Stimulated activated CD4-positive, alpha-beta T cell treated with anti-CD3 and anti-CD28 coated beads, Interleukin-15, amount 100 ng/mL, for 48 hours (primary cell): Measurements from ENCODE around the gene ITGAX.
A peak's percentile ranks its signal among the peaks of the same experiment; 100 is the strongest.
"Not testable (repeated sequence)": the region's sequence is repeated elsewhere in the genome, so short reads cannot be mapped to it uniquely, and the experiment has no call there.

Experiments used
- DNase-seq, 2 donors: peaks; one replicate each; pipeline ENCODE4 v3.0.0-alpha.2; 2020; ENCODE audit warnings: low read depth in 2 of 2

The ITGAX gene

DNA sequence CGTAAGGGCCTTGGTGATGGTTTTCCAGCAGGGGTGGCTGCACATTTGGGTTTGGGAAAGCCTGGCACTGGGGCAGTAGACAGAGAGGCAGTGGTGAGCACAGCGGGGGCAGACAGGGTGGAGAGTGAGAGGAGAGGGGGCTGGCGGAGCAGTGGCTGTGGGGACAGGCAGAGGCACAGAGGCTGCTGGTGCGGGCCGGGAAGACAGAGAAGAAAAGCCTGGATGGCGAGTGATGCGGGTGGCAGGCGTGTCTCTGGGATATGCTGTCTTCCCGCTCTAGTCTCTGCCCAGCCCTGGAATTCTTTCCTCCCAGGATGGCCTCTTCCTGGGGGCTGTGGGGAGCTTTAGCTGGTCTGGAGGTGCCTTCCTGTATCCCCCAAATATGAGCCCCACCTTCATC lies 55.1 kb downstream of the ITGAX start:
- no peak for DNase-seq

- no peak for DNase-seq
These were observed 56.3 kb downstream of the ITGAX start for GRCh38 chr16:31411024-31411844.

DNA sequence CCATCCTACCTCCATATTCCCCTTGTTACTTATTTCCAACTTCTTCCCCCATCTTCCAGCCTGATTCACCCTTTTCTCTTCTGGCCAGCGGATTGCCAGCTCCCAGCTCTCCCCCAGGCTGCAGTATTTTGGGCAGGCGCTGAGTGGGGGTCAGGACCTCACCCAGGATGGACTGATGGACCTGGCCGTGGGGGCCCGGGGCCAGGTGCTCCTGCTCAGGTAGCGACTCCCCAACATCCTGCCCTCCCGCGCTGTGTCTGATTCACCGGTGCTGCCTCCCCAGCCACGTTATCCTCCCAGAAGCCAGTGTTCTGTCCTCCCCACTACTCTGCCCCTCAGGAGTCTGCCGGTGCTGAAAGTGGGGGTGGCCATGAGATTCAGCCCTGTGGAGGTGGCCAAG lies 57.8 kb downstream of the ITGAX start:
- no peak for DNase-seq

- DNase-seq, result no peak
These were observed 58.4 kb downstream of the ITGAX start for GRCh38 chr16:31413381-31413780.

- no peak for DNase-seq
These were observed 59.0 kb downstream of the ITGAX start for GRCh38 chr16:31413943-31414342.

DNA sequence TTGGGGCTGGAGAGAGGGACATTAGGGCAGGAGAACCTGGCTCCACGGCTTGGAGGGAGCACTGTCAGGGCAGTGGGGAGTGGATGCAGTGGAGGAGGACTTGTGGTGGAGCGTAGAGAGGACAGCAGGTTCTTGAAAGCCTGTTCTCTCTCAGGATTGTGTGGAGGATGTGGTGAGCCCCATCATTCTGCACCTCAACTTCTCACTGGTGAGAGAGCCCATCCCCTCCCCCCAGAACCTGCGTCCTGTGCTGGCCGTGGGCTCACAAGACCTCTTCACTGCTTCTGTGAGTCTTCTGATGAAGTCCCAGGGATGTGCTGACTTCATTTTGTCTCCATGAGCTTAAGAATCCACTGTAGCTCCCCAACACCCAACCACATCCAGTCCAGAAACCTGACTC lies 59.7 kb downstream of the ITGAX start:
- no peak for DNase-seq

- DNase-seq, result no peak
These were observed 61.4 kb downstream of the ITGAX start for GRCh38 chr16:31416371-31416770.

GRCh38 chr16:31417036-31417435 lies 62.1 kb downstream of the ITGAX start:
- DNase-seq, result not testable (repeated sequence)

DNA sequence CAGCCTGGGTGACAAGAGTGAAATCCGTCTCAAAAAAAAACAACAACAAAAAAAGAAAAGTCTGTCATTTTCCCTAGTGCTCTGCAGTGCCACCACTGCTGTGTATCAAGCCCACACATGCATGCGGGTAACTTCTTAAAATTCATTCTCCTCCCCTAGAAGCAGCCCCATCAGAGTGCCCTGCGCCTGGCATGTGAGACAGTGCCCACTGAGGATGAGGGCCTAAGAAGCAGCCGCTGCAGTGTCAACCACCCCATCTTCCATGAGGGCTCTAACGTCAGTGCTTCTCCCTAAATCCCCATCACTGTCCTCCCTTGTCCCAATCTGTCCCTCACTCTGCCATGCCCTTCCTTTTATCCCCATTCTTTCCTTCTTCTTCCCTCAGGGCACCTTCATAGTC lies 62.9 kb downstream of the ITGAX start:
- DNase-seq, result no peak

GRCh38 chr16:31420037-31420436 lies 65.1 kb downstream of the ITGAX start:
- no peak for DNase-seq

DNA sequence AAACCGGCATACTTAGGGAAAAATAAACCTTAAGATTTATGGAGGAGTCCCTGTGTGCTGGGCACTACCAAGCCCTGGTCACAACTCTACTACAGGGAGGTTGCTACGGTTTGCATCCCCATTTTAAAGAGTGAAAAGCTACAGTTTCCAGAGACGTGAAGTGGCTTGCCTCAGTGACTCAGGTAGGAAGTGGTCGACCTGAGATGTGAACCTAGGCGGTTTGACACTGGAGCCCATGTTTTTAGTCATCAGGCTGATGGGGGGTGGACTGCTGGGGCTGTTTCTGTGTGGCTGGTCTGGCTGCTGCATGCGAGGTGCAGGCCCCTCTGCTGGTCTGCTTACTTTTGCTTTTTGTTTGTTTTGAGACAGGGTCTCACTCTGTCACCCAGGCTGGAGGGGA lies 66.6 kb downstream of the ITGAX start:
- DNase-seq, result peak; percentile 52 to 63

GRCh38 chr16:31423241-31423640 lies 68.3 kb downstream of the ITGAX start:
- no peak for DNase-seq

- DNase-seq, result no peak
These were observed 68.8 kb downstream of the ITGAX start for GRCh38 chr16:31423801-31424200.

GRCh38 chr16:31427441-31428278 lies 72.7 kb downstream of the ITGAX start:
- DNase-seq, result peak; percentile 40 to 41

DNA sequence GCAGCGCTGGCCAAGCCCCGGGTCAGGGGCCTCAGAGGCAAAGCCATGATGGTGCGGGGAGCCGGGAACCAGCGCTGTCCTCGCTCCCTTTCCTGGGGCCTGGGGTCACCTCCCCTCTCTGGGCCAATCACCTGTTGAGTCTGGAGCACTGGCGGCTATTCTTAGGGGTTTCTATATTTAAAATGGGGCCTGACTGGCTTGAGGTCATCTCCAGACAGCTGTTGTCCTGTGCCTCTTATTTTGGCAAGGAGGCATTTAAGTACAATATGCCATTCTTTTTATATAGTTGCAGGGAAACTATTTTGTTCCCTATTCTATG lies 73.3 kb downstream of the ITGAX start, which contains the start of gene COX6A2:
COX6A2 (minus strand) TSS at position 82 of the 319 bp plus-strand sequence; CDS start at position 47, 35 bp downstream.
- DNase-seq, result no peak

GRCh38 chr16:31428638-31429247 lies 73.8 kb downstream of the ITGAX start:
- no peak for DNase-seq

- no peak for DNase-seq
These were observed 74.3 kb downstream of the ITGAX start for GRCh38 chr16:31429314-31429713.

DNA sequence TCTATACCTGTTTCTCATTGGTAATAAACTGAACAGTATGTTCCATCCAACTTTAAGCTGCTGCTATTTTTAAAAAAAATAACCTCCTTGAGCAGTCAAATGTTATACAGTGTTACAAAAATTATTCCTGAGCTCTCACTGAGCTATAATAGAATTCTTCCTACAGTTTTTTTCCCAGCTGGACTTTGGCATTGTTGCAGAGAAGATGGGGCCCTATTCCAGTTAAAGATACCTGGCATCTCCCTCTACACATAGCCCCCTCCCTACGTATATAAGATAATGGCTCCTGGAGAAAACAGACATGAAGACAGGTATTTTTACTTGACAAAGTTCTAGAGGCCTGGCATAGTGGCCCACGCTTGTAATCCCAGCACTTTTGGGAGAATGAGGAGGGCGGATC lies 74.8 kb downstream of the ITGAX start:
- DNase-seq, result no peak

GRCh38 chr16:31430380-31431052 lies 75.5 kb downstream of the ITGAX start:
- no peak for DNase-seq
